ENCODE data around the gene TOMM20. TPM values are rescaled to one million over a fixed set of nuclear protein-coding genes. Genes with fewer than 3 reads are reported as not detected.
A peak's percentile ranks its signal among the peaks of the same experiment; 100 is the strongest.

The TOMM20 gene
- total and polyA plus RNA-seq, 9 of the 15 experiments (the other 6 are each of a cell fraction or from before 2014, with no cell fraction given): 70.6 to 334 (median 159) TPM

GRCh38 chr1:235160957-235161684 is 32.5 kb upstream of the TOMM20 start, which contains the start of gene RBM34 (continued):
- TF ChIP-seq E2F8 (IDR thresholded peaks at IDR 0.05; ENCODE audit: low read depth, partially characterized antibody): peak; percentile 99
- peak; percentile 95 for TF ChIP-seq SAP30 (IDR thresholded peaks at IDR 0.05; ENCODE audit: borderline replicate concordance, insufficient read depth, low read depth, low read length, poor library complexity, severe bottlenecking)
- TF ChIP-seq TRIM24 (IDR thresholded peaks at IDR 0.05): peak in 1 of 2 experiments; percentile 19; a peak in 1 of 4 replicates
- no peak for TF ChIP-seq NCOA2 (IDR thresholded peaks at IDR 0.05; ENCODE audit: partially characterized antibody in 2 of 2)
- TF ChIP-seq SRF (CRISPR knock-in tag; IDR thresholded peaks at IDR 0.05): peak in 1 of 2 experiments; percentile 81; a peak in 2 of 4 replicates
- 0 out of 2 replicates have a peak, but pooled peaks have one; percentile 35 for TF ChIP-seq ZC3H11A (IDR thresholded peaks at IDR 0.05; ENCODE audit: low read depth, low read length)
- TF ChIP-seq STAG1 (CRISPR knock-in tag; IDR thresholded peaks at IDR 0.05; ENCODE audit: borderline replicate concordance): no peak
- TF ChIP-seq ZNF586 (CRISPR knock-in tag; conservative IDR thresholded peaks at IDR 0.05): no peak
- TF ChIP-seq CEBPB (tag; IDR thresholded peaks at IDR 0.05): peak; percentile 61
- TF ChIP-seq RBBP5 (IDR thresholded peaks at IDR 0.05; ENCODE audit: borderline replicate concordance, insufficient read depth, low read length, poor library complexity, severe bottlenecking): peak; percentile 97
- 0 out of 2 replicates have a peak, but pooled peaks have one; percentile 51 for TF ChIP-seq HLTF (IDR thresholded peaks at IDR 0.05)
- no peak for TF ChIP-seq HNRNPH1 (optimal IDR thresholded peaks at IDR 0.05; ENCODE audit: low read depth, low read length)
- peak; percentile 73; the same call in 1 of the 2 replicates for TF ChIP-seq ZNF766 (CRISPR knock-in tag; conservative IDR thresholded peaks at IDR 0.05)
- 0 out of 2 replicates have a peak, but pooled peaks have one; percentile 6 for TF ChIP-seq TFE3 (CRISPR knock-in tag; IDR thresholded peaks at IDR 0.05)
- TF ChIP-seq CC2D1A (IDR thresholded peaks at IDR 0.05): peak; percentile 46; the same call in 1 of the 2 replicates
- 0 out of 2 replicates have a peak, but pooled peaks have one; percentile 40 for TF ChIP-seq ZNF583 (CRISPR knock-in tag; IDR thresholded peaks at IDR 0.05)
- no peak; the same call in none of the 2 replicates for TF ChIP-seq MBD2 (IDR thresholded peaks at IDR 0.05; ENCODE audit: borderline replicate concordance, low read depth)
- no peak for TF ChIP-seq SMARCB1 (IDR thresholded peaks at IDR 0.05; ENCODE audit: insufficient read length, low read depth)
- TF ChIP-seq ZNF347 (CRISPR knock-in tag; IDR thresholded peaks at IDR 0.05; ENCODE audit: low read depth): 0 out of 2 replicates have a peak, but pooled peaks have one; percentile 54
- TF ChIP-seq ZBTB17 (CRISPR knock-in tag; IDR thresholded peaks at IDR 0.05): peak; percentile 63; the same call in 1 of the 2 replicates
- TF ChIP-seq ZFP1 (CRISPR knock-in tag; IDR thresholded peaks at IDR 0.05): peak; percentile 72; the same call in 1 of the 2 replicates
